Ectodermal cell (in vitro differentiated cells): Measurements from ENCODE around the gene DIPK1A. TPM values are rescaled to one million over a fixed set of nuclear protein-coding genes. Genes with fewer than 3 reads are reported as not detected.

Experiments used
- H3K27ac ChIP-seq: 2 replicates; pipeline ENCODE4 v1.7.0; 2013; ENCODE audit warnings: mild to moderate bottlenecking, low read depth, low read length; ENCODE audit not compliant: insufficient read depth, poor library complexity, severe bottlenecking
- H3K27me3 ChIP-seq: 2 replicates; pipeline ENCODE4 v1.7.0; 2013; ENCODE audit warnings: mild to moderate bottlenecking, low read length; ENCODE audit not compliant: insufficient read depth, control insufficient read depth, poor library complexity, severe bottlenecking
- H3K36me3 ChIP-seq: one replicate; pipeline ENCODE4 v1.7.0; 2013; ENCODE audit warnings: low read length; ENCODE audit not compliant: control insufficient read depth, insufficient read depth
- H3K4me1 ChIP-seq: one replicate; pipeline ENCODE4 v1.7.0; 2013; ENCODE audit warnings: low read length; ENCODE audit not compliant: control insufficient read depth, insufficient read depth
- H3K4me3 ChIP-seq: 2 replicates; pipeline ENCODE4 v1.7.0; 2013; ENCODE audit warnings: low read depth, low read length, control low read depth; ENCODE audit not compliant: insufficient read depth
- H3K9me3 ChIP-seq: 2 replicates; pipeline ENCODE4 v1.7.0; 2013; ENCODE audit warnings: mild to moderate bottlenecking, low read length, moderate library complexity; ENCODE audit not compliant: control insufficient read depth
- WGBS, 2 experiments: methylation state at CpG; one replicate each; pipeline ENCODE4 v1.1.7; 2013; ENCODE audit warnings: missing lambda C conversion rate in 2 of 2; 5-methylcytosine and 5-hydroxymethylcytosine counted together
- polyA plus RNA-seq, 4 experiments: library from polyadenylated mRNA; stranded (reverse); fragments of 50-300 nt; gene quantifications; one replicate each; pipeline ENCODE4 v1.2.3, GENCODE V29; 2013

DIPK1A gene
- polyA plus RNA-seq (2013, experiment 1 of 4), result 4.1 TPM
- 4.7 TPM for polyA plus RNA-seq (2013, experiment 2 of 4)
- polyA plus RNA-seq (2013, experiment 3 of 4), result 3.0 TPM
- 3.6 TPM for polyA plus RNA-seq (2013, experiment 4 of 4)

GRCh38 chr1:92961131-92961895, at the start of gene DIPK1A:
Gene DIPK1A, minus strand, starts transcription at chr1:92961462. Its CDS starts 33 bp downstream, at chr1:92961429.
- 0% methylated on average over 103 of the region's 103 CpGs for WGBS, 2 experiments
- no peaks in the 10 kb centered on the region for H3K9me3 ChIP-seq
- H3K27ac ChIP-seq, result peak within 1 kb of the TSS; percentile 16
- H3K4me1 ChIP-seq, result peaks cover 3% of the 10 kb centered on the region
- no peaks in the 10 kb centered on the region for H3K36me3 ChIP-seq
- peaks cover 17% of the 10 kb centered on the region for H3K27me3 ChIP-seq
- H3K4me3 ChIP-seq, result peak within 1 kb of the TSS; percentile 85

GRCh38 chr1:93007941-93008577, 46.8 kb upstream of the DIPK1A start:
- Histone ChIP-seq H3K36me3 (no peaks in the 10 kb centered on the region), H3K27me3 (no peaks in the 10 kb centered on the region), H3K4me1 (no peaks in the 10 kb centered on the region), H3K27ac (no peak overlapping the region), H3K9me3 (no peaks in the 10 kb centered on the region), H3K4me3 (no peak overlapping the region)
- 60 to 62% methylated on average over 6 of the region's 6 CpGs for WGBS, 2 experiments

GRCh38 chr1:93005252-93005598, 44.0 kb upstream of the DIPK1A start:
- Histone ChIP-seq H3K4me1 (no peaks in the 10 kb centered on the region), H3K27ac (no peak overlapping the region), H3K27me3 (no peaks in the 10 kb centered on the region), H3K4me3 (no peak overlapping the region), H3K36me3 (no peaks in the 10 kb centered on the region), H3K9me3 (no peaks in the 10 kb centered on the region)
- 100% methylated on average over 1 of the region's 1 CpG for WGBS, 2 experiments

GRCh38 chr1:93004566-93005251, 43.4 kb upstream of the DIPK1A start:
- 71 to 72% methylated on average over 5 of the region's 5 CpGs for WGBS, 2 experiments
- Histone ChIP-seq H3K27ac (no peak overlapping the region), H3K4me3 (no peak overlapping the region), H3K4me1 (no peaks in the 10 kb centered on the region), H3K27me3 (no peaks in the 10 kb centered on the region), H3K36me3 (no peaks in the 10 kb centered on the region), H3K9me3 (no peaks in the 10 kb centered on the region)

- no peaks in the 10 kb centered on the region for H3K27me3 ChIP-seq
- no peak overlapping the region for H3K27ac ChIP-seq
- WGBS, 2 experiments, result 89 to 97% methylated on average over 4 to 5 of the region's 5 CpGs
- no peaks in the 10 kb centered on the region for H3K4me1 ChIP-seq
- H3K9me3 ChIP-seq, result no peaks in the 10 kb centered on the region
- no peak overlapping the region for H3K4me3 ChIP-seq
- H3K36me3 ChIP-seq, result no peaks in the 10 kb centered on the region
Observed at GRCh38 chr1:93003981-93004380, 42.7 kb upstream of the DIPK1A start.

GRCh38 chr1:93002781-93003180, 41.5 kb upstream of the DIPK1A start:
- H3K4me3 ChIP-seq, result no peak overlapping the region
- H3K4me1 ChIP-seq, result no peaks in the 10 kb centered on the region
- 92 to 93% methylated on average over 2 of the region's 2 CpGs for WGBS, 2 experiments
- no peak overlapping the region for H3K27ac ChIP-seq
- H3K27me3 ChIP-seq, result no peaks in the 10 kb centered on the region
- no peaks in the 10 kb centered on the region for H3K36me3 ChIP-seq
- H3K9me3 ChIP-seq, result no peaks in the 10 kb centered on the region

GRCh38 chr1:93001893-93002292, 40.6 kb upstream of the DIPK1A start:
- Histone ChIP-seq H3K36me3 (no peaks in the 10 kb centered on the region), H3K9me3 (no peaks in the 10 kb centered on the region), H3K4me3 (no peak overlapping the region), H3K27me3 (no peaks in the 10 kb centered on the region), H3K27ac (no peak overlapping the region), H3K4me1 (no peaks in the 10 kb centered on the region)

- H3K36me3 ChIP-seq, result no peaks in the 10 kb centered on the region
- no peaks in the 10 kb centered on the region for H3K9me3 ChIP-seq
- 62 to 75% methylated on average over 1 of the region's 2 CpGs for WGBS, 2 experiments
- no peaks in the 10 kb centered on the region for H3K4me1 ChIP-seq
- no peak overlapping the region for H3K4me3 ChIP-seq
- no peak overlapping the region for H3K27ac ChIP-seq
- H3K27me3 ChIP-seq, result no peaks in the 10 kb centered on the region
Observed at GRCh38 chr1:93000751-93001175, 39.5 kb upstream of the DIPK1A start.

- no peaks in the 10 kb centered on the region for H3K9me3 ChIP-seq
- H3K27ac ChIP-seq, result no peak overlapping the region
- H3K4me1 ChIP-seq, result no peaks in the 10 kb centered on the region
- no peaks in the 10 kb centered on the region for H3K36me3 ChIP-seq
- WGBS, 2 experiments, result 38 to 41% methylated on average over 2 of the region's 2 CpGs
- no peaks in the 10 kb centered on the region for H3K27me3 ChIP-seq
- H3K4me3 ChIP-seq, result no peak overlapping the region
Observed at GRCh38 chr1:93000291-93000690, 39.0 kb upstream of the DIPK1A start.

GRCh38 chr1:92998821-92999220, 37.6 kb upstream of the DIPK1A start:
- Histone ChIP-seq H3K4me1 (no peaks in the 10 kb centered on the region), H3K9me3 (no peaks in the 10 kb centered on the region), H3K27ac (no peak overlapping the region), H3K4me3 (no peak overlapping the region), H3K27me3 (no peaks in the 10 kb centered on the region), H3K36me3 (no peaks in the 10 kb centered on the region)
- 91 to 92% methylated on average over 5 of the region's 5 CpGs for WGBS, 2 experiments
